Stimulated activated CD8-positive, alpha-beta memory T cell treated with anti-CD3 and anti-CD28 coated beads, Interleukin-7, amount 100 ng/mL, for 1 hour (primary cell): Measurements from ENCODE around the gene PACSIN1.

Experiments used
- DNase-seq, 2 donors: peaks; one replicate each; pipeline ENCODE4 v3.0.0-alpha.2; 2020; ENCODE audit warnings: low read depth in 2 of 2

The PACSIN1 gene

GRCh38 chr6:34562350-34562749 lies 96.5 kb downstream of the PACSIN1 start:
- DNase-seq, result no peak

GRCh38 chr6:34562861-34563512 lies 97.1 kb downstream of the PACSIN1 start:
- no peak for DNase-seq

- DNase-seq, result no peak
Measured at GRCh38 chr6:34563513-34563870, 97.6 kb downstream of the PACSIN1 start.

GRCh38 chr6:34564181-34564580 lies 98.3 kb downstream of the PACSIN1 start:
- no peak for DNase-seq

GRCh38 chr6:34565722-34566137 lies 99.9 kb downstream of the PACSIN1 start:
- DNase-seq, result no peak

GRCh38 chr6:34566830-34567546 lies 101.1 kb downstream of the PACSIN1 start:
- DNase-seq, result no peak

GRCh38 chr6:34568341-34569201 lies 102.7 kb downstream of the PACSIN1 start:
- no peak for DNase-seq

- no peak for DNase-seq
Measured at GRCh38 chr6:34569361-34569973, 103.6 kb downstream of the PACSIN1 start.

GRCh38 chr6:34570066-34570833 lies 104.4 kb downstream of the PACSIN1 start:
- DNase-seq, result no peak

GRCh38 chr6:34571388-34571787 lies 105.5 kb downstream of the PACSIN1 start:
- DNase-seq, result no peak

GRCh38 chr6:34572021-34572420 lies 106.1 kb downstream of the PACSIN1 start:
- DNase-seq, result no peak

- DNase-seq, result no peak
Measured at GRCh38 chr6:34572585-34572984, 106.7 kb downstream of the PACSIN1 start.

- no peak for DNase-seq
Measured at GRCh38 chr6:34573567-34574183, 107.8 kb downstream of the PACSIN1 start.

- DNase-seq, result no peak
Measured at GRCh38 chr6:34574647-34575293, 108.9 kb downstream of the PACSIN1 start.

- DNase-seq, result no peak
Measured at GRCh38 chr6:34575326-34575725, 109.5 kb downstream of the PACSIN1 start.

GRCh38 chr6:34576286-34576955 lies 110.5 kb downstream of the PACSIN1 start:
- no peak for DNase-seq

- no peak for DNase-seq
Measured at GRCh38 chr6:34578445-34579262, 112.8 kb downstream of the PACSIN1 start.

- DNase-seq, result no peak
Measured at GRCh38 chr6:34580707-34581560, 115.1 kb downstream of the PACSIN1 start.
